H1 (cell line): ENCODE measurements around the gene IL1RAPL1. TPM values are rescaled to one million over a fixed set of nuclear protein-coding genes. Genes with fewer than 3 reads are reported as not detected.

ENCODE experiments used
- CTCF ChIA-PET: fragments of 300-600 bp; sonication (Branson Sonifier 250); formaldehyde crosslinking; loops from one replicate; lab custom pipeline; 2021; ENCODE audit not compliant: partially characterized antibody; lab: Charles Lee
- POLR2A ChIA-PET: fragments of 300-600 bp; sonication (Branson Sonifier 250); formaldehyde crosslinking; loops from one replicate; lab custom pipeline; 2021; ENCODE audit warnings: inconsistent platforms; ENCODE audit not compliant: partially characterized antibody; lab: Charles Lee
- DNase-seq, 2 experiments: peaks; one replicate each; pipeline versions ENCODE4 v3.0.0 to v3.0.0-alpha.2; 2010 to 2022; ENCODE audit warnings: low spot score in 2 of 2, low read depth in 1 of 2, mixed read lengths in 1 of 2
- FAIRE-seq: peaks from 2 replicates; lab custom pipeline; 2011; peaks lifted over from hg19 to GRCh38; lab: Jason Lieb, UNC
- H2AFZ ChIP-seq: 2 replicates; pipeline ENCODE4 v1.8.1; 2012; ENCODE audit warnings: low read length, inconsistent platforms
- H2AK5ac ChIP-seq: 2 replicates; pipeline ENCODE4 v1.6.1; 2013; ENCODE audit warnings: low read depth, low read length
- H2BK120ac ChIP-seq: replicated peaks from 2 replicates; pipeline ENCODE3; 2013; ENCODE audit warnings: low read depth, low read length, inconsistent platforms
- H2BK12ac ChIP-seq: 2 replicates; pipeline ENCODE4 v1.6.1; 2013; ENCODE audit warnings: low read depth, low read length
- H2BK15ac ChIP-seq: 2 replicates; pipeline ENCODE4 v1.6.1; 2013; ENCODE audit warnings: low read length
- H2BK20ac ChIP-seq: 2 replicates; pipeline ENCODE4 v1.6.1; 2013; ENCODE audit warnings: low read length
- H2BK5ac ChIP-seq: 2 replicates; pipeline ENCODE4 v1.6.1; 2013; ENCODE audit warnings: low read depth, low read length
- H3K14ac ChIP-seq: 2 replicates; pipeline ENCODE4 v1.6.1; 2013; ENCODE audit warnings: inconsistent platforms; ENCODE audit not compliant: insufficient read length
- H3K18ac ChIP-seq: 2 replicates; pipeline ENCODE4 v1.6.1; 2013; ENCODE audit warnings: low read length; ENCODE audit errors: extremely low read depth
- H3K23ac ChIP-seq: 2 replicates; pipeline ENCODE4 v1.6.1; 2013; ENCODE audit warnings: inconsistent platforms; ENCODE audit not compliant: insufficient read length
- H3K23me2 ChIP-seq: 2 replicates; pipeline ENCODE4 v1.6.1; 2013; ENCODE audit warnings: low read depth, low read length
- H3K27ac ChIP-seq: 2 replicates; pipeline ENCODE4 v1.6.1; 2011; ENCODE audit warnings: low read depth, low read length, inconsistent platforms
- H3K27me3 ChIP-seq, 4 experiments: replicated peaks in 1 of 4; 1 replicate in 1 of 4; 2 replicates in 3 of 4; pipeline versions ENCODE4 v1.6.1 to v1.8.1; 2011 to 2013; ENCODE audit warnings: low read length in 3 of 4, mild to moderate bottlenecking in 3 of 4, inconsistent platforms in 2 of 4, mixed read lengths in 2 of 4, moderate library complexity in 1 of 4; ENCODE audit not compliant: control insufficient read depth in 3 of 4, insufficient read depth in 3 of 4; ENCODE audit errors: extremely low read depth in 1 of 4
- H3K36me3 ChIP-seq, 4 experiments: 2 replicates each; pipeline versions ENCODE4 v1.6.1 to v1.8.1; 2011 to 2013; ENCODE audit warnings: mild to moderate bottlenecking in 4 of 4, low read length in 3 of 4, moderate library complexity in 2 of 4, control low read depth in 1 of 4, inconsistent platforms in 1 of 4; ENCODE audit not compliant: insufficient read depth in 4 of 4, control insufficient read depth in 2 of 4
- H3K4ac ChIP-seq: replicated peaks from 2 replicates; pipeline ENCODE3; 2013; ENCODE audit warnings: low read length, low read depth, mixed read lengths, inconsistent platforms; ENCODE audit not compliant: insufficient read length
- H3K4me1 ChIP-seq, 4 experiments: replicated peaks in 1 of 4; 1 replicate in 1 of 4; 2 replicates in 3 of 4; pipeline versions ENCODE4 v1.6.1 to v1.8.1; 2011 to 2013; ENCODE audit warnings: low read length in 3 of 4, inconsistent platforms in 2 of 4, mixed read lengths in 1 of 4; ENCODE audit not compliant: insufficient read depth in 4 of 4, control insufficient read depth in 3 of 4
- H3K4me2 ChIP-seq, 2 experiments: 2 replicates each; pipeline versions ENCODE4 v1.6.1 to v1.8.1; 2011 to 2013; ENCODE audit warnings: low read depth in 2 of 2, low read length in 2 of 2, control low read depth in 1 of 2, inconsistent platforms in 1 of 2, mild to moderate bottlenecking in 1 of 2; ENCODE audit not compliant: insufficient read depth in 1 of 2
- H3K4me3 ChIP-seq, 4 experiments: fragments of 200-600, 300-600 bp in 1 of 4; sonication (generic), shearing (Covaris generic), sonication (Bioruptor Twin) in 1 of 4; 2 replicates each; pipeline versions ENCODE4 v1.5.1 to v1.8.1; 2011 to 2016; ENCODE audit warnings: low read length in 4 of 4, low read depth in 3 of 4, control low read depth in 2 of 4, inconsistent platforms in 2 of 4, mild to moderate bottlenecking in 2 of 4, mixed read lengths in 1 of 4, moderate library complexity in 1 of 4; ENCODE audit not compliant: insufficient read depth in 2 of 4; ENCODE audit errors: extremely low read depth in 1 of 4
- H3K56ac ChIP-seq: replicated peaks from 2 replicates; pipeline ENCODE3; 2013; ENCODE audit warnings: low read depth, mild to moderate bottlenecking, mixed read lengths, low read length, inconsistent platforms; ENCODE audit not compliant: insufficient read length
- H3K79me1 ChIP-seq: 2 replicates; pipeline ENCODE4 v1.6.1; 2013; ENCODE audit warnings: low read depth, low read length, control low read depth
- H3K79me2 ChIP-seq, 2 experiments: 2 replicates each; pipeline versions ENCODE4 v1.6.1 to v1.8.1; 2012 to 2013; ENCODE audit warnings: low read length in 2 of 2, mild to moderate bottlenecking in 2 of 2, inconsistent platforms in 1 of 2; ENCODE audit not compliant: insufficient read depth in 2 of 2, control insufficient read depth in 1 of 2
- H3K9ac ChIP-seq, 4 experiments: replicated peaks in 1 of 4; 1 replicate in 1 of 4; 2 replicates in 3 of 4; pipeline versions ENCODE4 v1.6.1 to v1.8.1; 2011 to 2013; ENCODE audit warnings: low read depth in 3 of 4, low read length in 3 of 4, control low read depth in 2 of 4, mild to moderate bottlenecking in 2 of 4, moderate library complexity in 2 of 4, inconsistent platforms in 1 of 4; ENCODE audit errors: extremely low read depth in 1 of 4
- H3K9me3 ChIP-seq, 2 experiments: 2 replicates each; pipeline versions ENCODE4 v1.6.1 to v1.8.1; 2012 to 2013; ENCODE audit warnings: mild to moderate bottlenecking in 2 of 2, moderate library complexity in 2 of 2, control low read depth in 1 of 2, inconsistent platforms in 1 of 2, low read depth in 1 of 2, low read length in 1 of 2, mixed read lengths in 1 of 2; ENCODE audit not compliant: insufficient read depth in 2 of 2
- H4K20me1 ChIP-seq, 2 experiments: replicated peaks in 1 of 2; 2 replicates each; pipeline versions ENCODE3 to v1.8.1; 2011 to 2013; ENCODE audit warnings: inconsistent platforms in 2 of 2, low read length in 2 of 2, mild to moderate bottlenecking in 1 of 2; ENCODE audit not compliant: insufficient read depth in 2 of 2, control insufficient read depth in 1 of 2
- H4K5ac ChIP-seq: 2 replicates; pipeline ENCODE4 v1.6.1; 2013; ENCODE audit warnings: low read length, low read depth, mixed read lengths, inconsistent platforms; ENCODE audit not compliant: insufficient read length
- H4K8ac ChIP-seq: 2 replicates; pipeline ENCODE4 v1.8.0; 2013; ENCODE audit warnings: mild to moderate bottlenecking, moderate library complexity, low read length, inconsistent platforms; ENCODE audit not compliant: insufficient read depth; ENCODE audit errors: extremely low read depth
- H4K91ac ChIP-seq: replicated peaks from 2 replicates; pipeline ENCODE3; 2013; ENCODE audit warnings: low read length, mixed read lengths, inconsistent platforms; ENCODE audit not compliant: insufficient read length
- TEAD4 ChIP-seq: IDR thresholded peaks from 2 replicates; pipeline ENCODE4 v1.6.1; 2012; ENCODE audit warnings: low read depth, low read length, inconsistent platforms, mixed read lengths
- ZNF274 ChIP-seq: IDR thresholded peaks from 2 replicates; pipeline ENCODE4 v1.7.0; 2012; ENCODE audit warnings: low read length, borderline replicate concordance; ENCODE audit errors: extremely low read depth
- WGBS, 2 experiments: shearing (Covaris generic) in 1 of 2; methylation state at CpG; one replicate each; pipeline versions ENCODE4 v1.1.6 to v1.1.7; 2013 to 2015; ENCODE audit warnings: low lambda C conversion rate in 2 of 2, mixed read lengths in 2 of 2, inconsistent platforms in 1 of 2, low coverage in 1 of 2, missing lambda C conversion rate in 1 of 2; ENCODE audit not compliant: insufficient replicate concordance in 2 of 2, insufficient coverage in 1 of 2, insufficient read length in 1 of 2; ENCODE audit errors: extremely low coverage in 1 of 2, missing lambda C conversion rate in 1 of 2; 5-methylcytosine and 5-hydroxymethylcytosine counted together
- polyA plus RNA-seq, 7 experiments: library from polyadenylated mRNA; depleted of rRNA in 3 of 7; stranded (reverse) in 5 of 7; unstranded in 2 of 7; fragments of >200 nt in 5 of 7; fragments of 200-250 nt in 2 of 7; gene quantifications; 1 replicate in 5 of 7; 2 replicates in 1 of 7; 4 replicates in 1 of 7; pipeline versions ENCODE4 v1.2.1 to v1.2.3, GENCODE V29; 2011 to 2013; ENCODE audit warnings: missing spikeins in 2 of 7, mixed read lengths in 2 of 7
- total RNA-seq: library from RNA; stranded (reverse); fragmentation: NEBNext Ultra II Directional; extraction: Animal tissue kit (Norgen Biotek cat#: 25700); gene quantifications from 2 replicates; pipeline ENCODE4 v1.2.1, GENCODE V29; 2021

Gene IL1RAPL1
- total and polyA plus RNA-seq, 2 of the 8 experiments (the other 6 are each of a cell fraction or from before 2014, with no cell fraction given): 0.11 to 0.35 TPM

- no peaks in the 10 kb centered on the region for H3K79me2 ChIP-seq
- POLR2A ChIA-PET: no interaction called here
- H3K27ac ChIP-seq: no peak overlapping the region
- H2AK5ac ChIP-seq: no peak overlapping the region
- H3K9me3 ChIP-seq: no peaks in the 10 kb centered on the region
- no peak overlapping the region for H2BK12ac ChIP-seq
- no peak overlapping the region for H4K8ac ChIP-seq
- H3K56ac ChIP-seq: no peak overlapping the region
- peak; percentile 48 for FAIRE-seq
- H3K23me2 ChIP-seq: no peaks in the 10 kb centered on the region
- H2AFZ ChIP-seq: no peak overlapping the region
- no peak overlapping the region for H4K5ac ChIP-seq
- H3K4ac ChIP-seq: no peak overlapping the region
- no peaks in the 10 kb centered on the region for H3K4me1 ChIP-seq
- H4K91ac ChIP-seq: no peak overlapping the region
- H2BK20ac ChIP-seq: no peak overlapping the region
- H3K27me3 ChIP-seq: no peaks in the 10 kb centered on the region
- no peaks in the 10 kb centered on the region for H4K20me1 ChIP-seq
- no peak overlapping the region for H3K18ac ChIP-seq
- H3K14ac ChIP-seq: no peak overlapping the region
- H2BK5ac ChIP-seq: no peak overlapping the region
- no peak overlapping the region for H3K4me2 ChIP-seq
- H2BK15ac ChIP-seq: no peak overlapping the region
- CTCF ChIA-PET: interaction anchor here (0.9 kb wide), 1 partner anchor 9 kb away, joined by 4 read pairs; no protein-coding TSS in a partner anchor
- no peak overlapping the region for H2BK120ac ChIP-seq
- H3K4me3 ChIP-seq: no peak overlapping the region
- H3K9ac ChIP-seq: no peak overlapping the region
- H3K36me3 ChIP-seq: no peaks in the 10 kb centered on the region
- 84% methylated on average over 3 of the region's 3 CpGs; no CpG with 5 or more reads in 1 of the 2 experiments for whole genome bisulfite sequencing, 2 experiments
- no peaks in the 10 kb centered on the region for H3K79me1 ChIP-seq
- DNase-seq: no peak
- H3K23ac ChIP-seq: no peak overlapping the region
- no peak for TF ChIP-seq TEAD4
- TF ChIP-seq ZNF274: no peak
These were observed 1003.7 kb downstream of the IL1RAPL1 start for GRCh38 chrX:29590921-29591320.
